GM21526 (cell line): ENCODE data around the gene LAIR2.

ENCODE experiments used
- ATAC-seq: cut with Tn5 transposase; IDR thresholded peaks from one replicate; pipeline ENCODE4 v1.9.1; 2021; ENCODE audit warnings: moderate library complexity; ENCODE audit not compliant: unreplicated experiment, low FRiP score

The LAIR2 gene

GRCh38 chr19:54530866-54531265, 28.2 kb downstream of the LAIR2 start:
- ATAC-seq, result no peak

GRCh38 chr19:54532528-54532927, 29.9 kb downstream of the LAIR2 start:
- no peak for ATAC-seq

- ATAC-seq, result no peak
Measured at GRCh38 chr19:54533476-54533875, 30.8 kb downstream of the LAIR2 start.

GRCh38 chr19:54534156-54534555, 31.5 kb downstream of the LAIR2 start:
- no peak for ATAC-seq

- no peak for ATAC-seq
Measured at GRCh38 chr19:54535601-54536000, 33.0 kb downstream of the LAIR2 start.

- ATAC-seq, result no peak
Measured at GRCh38 chr19:54536956-54537355, 34.3 kb downstream of the LAIR2 start.

GRCh38 chr19:54541712-54542111, 39.1 kb downstream of the LAIR2 start:
- ATAC-seq, result no peak

- no peak for ATAC-seq
Measured at GRCh38 chr19:54548806-54549205, 46.2 kb downstream of the LAIR2 start.

- ATAC-seq, result no peak
Measured at GRCh38 chr19:54549224-54549623, 46.6 kb downstream of the LAIR2 start.

- no peak for ATAC-seq
Measured at GRCh38 chr19:54551293-54551692, 48.7 kb downstream of the LAIR2 start.

- ATAC-seq, result no peak
Measured at GRCh38 chr19:54551950-54552912, 49.6 kb downstream of the LAIR2 start.

- no peak for ATAC-seq
Measured at GRCh38 chr19:54552913-54553310, 50.3 kb downstream of the LAIR2 start.

- ATAC-seq, result no peak
Measured at GRCh38 chr19:54554006-54554405, 51.4 kb downstream of the LAIR2 start.

GRCh38 chr19:54554896-54555295, 52.3 kb downstream of the LAIR2 start:
- ATAC-seq, result no peak

GRCh38 chr19:54556194-54556593, 53.6 kb downstream of the LAIR2 start:
- no peak for ATAC-seq

GRCh38 chr19:54558339-54558738, 55.7 kb downstream of the LAIR2 start:
- no peak for ATAC-seq
